ENCODE measurements around the gene MRM1.
A peak's percentile ranks its signal among the peaks of the same experiment; 100 is the strongest.

Gene MRM1

DNA sequence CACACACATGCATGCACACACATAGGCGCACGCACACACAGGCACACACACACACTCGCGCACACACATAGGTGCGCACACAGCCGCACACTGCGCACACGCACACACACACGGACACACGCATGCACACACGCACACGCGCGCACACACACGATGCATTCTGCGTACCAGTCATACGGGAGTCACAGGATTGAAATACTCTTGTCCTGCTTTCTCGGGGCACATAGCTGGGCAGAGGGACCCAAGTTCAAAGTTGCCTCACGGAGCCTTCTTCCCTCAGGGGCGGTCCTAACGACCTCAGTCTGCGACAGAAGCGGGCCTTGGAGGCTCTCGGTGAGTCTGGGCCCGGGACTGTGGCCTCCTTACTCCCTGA, 56.0 kb downstream of the MRM1 start:
- Mint-ChIP-seq H3K4me3 (peak overlapping the region; percentile 11), H3K4me1 (ENCODE audit: low read depth) (peaks cover 1% of the 10 kb centered on the region), H3K27me3 (ENCODE audit: low read depth) (peaks cover 54% of the 10 kb centered on the region), H3K36me3 (ENCODE audit: low read depth) (no peaks in the 10 kb centered on the region), H3K27ac (no peak overlapping the region), H3K9me3 (no peaks in the 10 kb centered on the region)
- no peak for DNase-seq (ENCODE audit: low spot score)

- H3K36me3 Mint-ChIP-seq (ENCODE audit: low read depth), result no peaks in the 10 kb centered on the region
- no peak overlapping the region for H3K27ac Mint-ChIP-seq
- no peak for DNase-seq (ENCODE audit: low spot score)
- H3K4me3 Mint-ChIP-seq, result no peak overlapping the region
- H3K4me1 Mint-ChIP-seq (ENCODE audit: low read depth), result peaks cover 1% of the 10 kb centered on the region
- peaks cover 53% of the 10 kb centered on the region for H3K27me3 Mint-ChIP-seq (ENCODE audit: low read depth)
- no peaks in the 10 kb centered on the region for H3K9me3 Mint-ChIP-seq
Observed at GRCh38 chr17:36657763-36658490, 56.5 kb downstream of the MRM1 start.
